HuH-7 (cell line): Measurements from ENCODE around the gene USP12.
"Not testable (repeated sequence)": the region's sequence is repeated elsewhere in the genome, so short reads cannot be mapped to it uniquely, and the experiment has no call there.

Experiments used
- DNase-seq: peaks from one replicate; pipeline ENCODE4 v3.0.0; 2011; ENCODE audit warnings: low spot score

Gene USP12

GRCh38 chr13:27149702-27150101 is 21.9 kb downstream of the USP12 start:
- no peak for DNase-seq

DNA sequence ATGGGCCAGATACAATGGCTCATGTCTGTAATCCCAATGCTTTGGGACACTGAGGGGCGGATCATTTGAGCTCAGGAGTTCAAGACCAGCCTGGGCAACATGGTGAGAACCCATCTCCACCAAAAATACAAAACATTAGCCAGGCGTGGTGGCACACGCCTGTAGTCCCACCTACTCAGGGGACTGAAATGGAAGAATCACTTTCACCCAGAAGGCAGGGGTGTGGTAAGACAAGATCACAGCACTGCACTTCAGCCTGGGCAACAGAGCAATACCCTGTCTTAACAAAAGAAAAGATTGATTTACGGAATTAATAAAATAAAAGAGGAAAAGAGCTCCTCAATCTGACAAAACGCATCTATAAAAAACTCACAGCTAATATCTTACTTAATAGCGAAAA is 22.7 kb downstream of the USP12 start:
- no peak for DNase-seq

DNA sequence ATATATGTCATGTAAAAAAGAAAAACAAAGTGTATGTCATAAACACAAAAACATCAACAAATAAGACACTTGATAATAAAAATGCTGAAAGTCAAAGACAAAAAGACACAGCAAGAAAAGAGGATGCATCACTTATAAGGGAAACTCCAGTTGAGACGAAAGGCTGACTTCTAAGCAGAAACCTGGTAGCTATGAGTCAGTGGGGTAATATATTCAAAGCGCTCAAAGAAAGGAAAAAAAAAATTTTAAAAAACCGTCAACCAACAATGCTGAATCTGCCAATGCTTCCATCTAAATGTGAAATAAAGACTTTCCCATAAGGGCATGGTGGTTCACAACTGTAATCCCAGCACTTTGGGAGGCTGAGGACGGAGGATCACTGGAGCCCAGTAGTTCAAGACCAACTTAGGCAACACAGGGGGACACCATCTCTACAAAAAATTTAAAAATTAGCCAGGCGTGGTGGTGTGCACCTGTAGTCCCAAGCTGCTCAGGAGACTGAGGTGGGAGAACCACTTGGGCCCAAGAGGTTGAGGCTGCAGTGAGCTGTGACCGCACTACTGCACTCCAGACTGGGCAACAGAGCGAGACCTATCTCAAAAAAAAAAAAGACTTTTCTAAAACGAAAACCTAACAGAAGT is 24.0 kb downstream of the USP12 start:
- DNase-seq: no peak

DNA sequence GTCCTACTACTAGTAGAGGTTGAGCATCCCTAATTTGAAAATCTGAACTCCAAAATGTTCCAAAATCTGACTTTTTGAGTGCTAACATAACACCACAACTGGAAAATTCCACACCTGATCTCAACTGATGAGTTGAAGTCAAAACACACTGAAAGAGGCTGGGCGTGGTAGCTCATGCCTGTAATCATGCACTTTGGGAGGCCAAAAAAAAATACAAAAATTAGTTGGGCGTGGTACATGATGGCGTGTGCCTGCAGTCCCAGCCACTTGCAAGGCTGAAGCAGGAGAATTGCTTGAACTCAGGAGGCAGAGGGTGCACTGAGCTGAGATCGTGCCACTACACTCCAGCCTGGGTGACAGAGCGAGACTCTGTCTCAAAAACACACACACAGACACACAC is 29.9 kb downstream of the USP12 start:
- DNase-seq: no peak

DNA sequence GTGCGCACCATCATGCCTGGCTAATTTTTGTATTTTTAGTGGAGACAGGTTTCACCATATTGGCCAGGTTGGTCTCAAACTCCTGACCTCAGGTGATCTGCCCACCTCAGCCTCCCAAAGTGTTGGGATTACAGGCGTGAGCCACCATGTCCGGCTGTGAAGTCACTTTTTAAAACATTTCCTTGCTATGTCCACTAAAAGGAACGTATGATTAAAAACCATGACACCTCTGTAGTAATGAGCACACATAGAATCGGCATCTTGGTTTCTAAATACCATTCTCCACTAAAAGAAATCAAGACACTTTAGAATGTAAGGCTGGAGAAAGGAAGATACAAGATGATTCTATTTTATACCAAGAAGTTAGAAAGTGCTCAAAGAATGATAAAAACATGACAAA is 30.5 kb downstream of the USP12 start:
- not testable (repeated sequence) for DNase-seq

GRCh38 chr13:27140060-27140459 is 31.6 kb downstream of the USP12 start:
- no peak for DNase-seq

GRCh38 chr13:27139565-27139964 is 32.0 kb downstream of the USP12 start:
- DNase-seq: no peak

GRCh38 chr13:27138457-27139093 is 33.0 kb downstream of the USP12 start:
- no peak for DNase-seq

DNA sequence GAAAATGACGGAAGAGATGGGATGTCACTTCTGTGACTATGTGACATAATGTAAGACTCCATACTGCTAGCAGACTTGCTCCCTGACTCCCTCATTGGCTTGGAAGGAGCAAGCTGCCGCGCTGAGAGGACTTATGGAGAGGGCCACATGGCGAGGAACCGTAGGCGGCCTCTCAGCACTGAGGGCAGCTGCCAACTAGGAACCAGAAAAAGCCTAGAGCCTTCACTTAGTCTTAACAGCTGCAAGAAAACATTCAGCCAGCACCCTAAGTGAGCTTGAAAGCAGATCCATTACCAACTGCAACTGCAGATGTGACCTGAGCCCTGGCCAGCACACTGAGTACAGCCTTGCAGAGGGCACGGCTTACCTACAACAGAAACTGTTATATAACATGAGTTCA is 33.9 kb downstream of the USP12 start:
- no peak for DNase-seq

DNA sequence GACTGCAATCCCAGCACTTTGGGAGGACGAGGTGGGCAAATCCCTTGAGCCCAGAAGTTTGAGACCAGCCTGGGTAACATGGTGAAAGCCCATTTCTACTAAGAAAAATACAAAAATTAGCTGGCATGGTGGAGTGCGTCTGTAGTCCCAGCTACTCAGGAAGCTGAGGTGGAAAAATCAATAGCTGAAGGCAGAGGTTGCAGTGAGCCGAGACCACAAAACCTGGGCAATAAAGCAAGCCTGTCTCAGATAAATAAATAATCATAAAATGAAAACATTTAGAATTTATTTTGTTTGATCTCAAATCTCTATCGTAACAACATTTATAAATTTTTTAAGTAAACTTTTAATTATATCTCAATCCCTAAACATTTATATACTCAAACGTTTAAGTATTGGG is 36.6 kb downstream of the USP12 start:
- DNase-seq: no peak

GRCh38 chr13:27133889-27134288 is 37.7 kb downstream of the USP12 start:
- DNase-seq: no peak

DNA sequence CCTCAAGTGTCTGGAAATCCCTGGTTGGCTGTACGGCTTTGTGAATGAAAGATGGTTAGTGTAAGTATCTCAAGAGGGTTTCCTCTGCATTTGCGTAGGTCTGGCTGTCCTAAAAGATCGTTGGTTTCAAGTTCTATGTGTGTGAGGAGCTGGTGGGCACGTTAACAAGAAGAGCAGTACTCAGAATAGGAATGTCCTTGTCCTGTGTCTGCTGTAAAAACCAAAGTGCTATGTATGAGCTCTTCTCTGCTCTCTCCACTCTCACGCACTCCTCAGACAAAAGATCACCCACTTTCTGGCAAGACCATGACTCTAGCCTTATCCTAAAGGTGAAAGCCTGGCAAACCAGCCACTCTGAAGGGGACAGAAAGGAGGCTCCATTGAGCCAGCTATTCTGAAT is 39.1 kb downstream of the USP12 start:
- DNase-seq: no peak

- no peak for DNase-seq
Observed at GRCh38 chr13:27131906-27132305, 39.7 kb downstream of the USP12 start.

DNA sequence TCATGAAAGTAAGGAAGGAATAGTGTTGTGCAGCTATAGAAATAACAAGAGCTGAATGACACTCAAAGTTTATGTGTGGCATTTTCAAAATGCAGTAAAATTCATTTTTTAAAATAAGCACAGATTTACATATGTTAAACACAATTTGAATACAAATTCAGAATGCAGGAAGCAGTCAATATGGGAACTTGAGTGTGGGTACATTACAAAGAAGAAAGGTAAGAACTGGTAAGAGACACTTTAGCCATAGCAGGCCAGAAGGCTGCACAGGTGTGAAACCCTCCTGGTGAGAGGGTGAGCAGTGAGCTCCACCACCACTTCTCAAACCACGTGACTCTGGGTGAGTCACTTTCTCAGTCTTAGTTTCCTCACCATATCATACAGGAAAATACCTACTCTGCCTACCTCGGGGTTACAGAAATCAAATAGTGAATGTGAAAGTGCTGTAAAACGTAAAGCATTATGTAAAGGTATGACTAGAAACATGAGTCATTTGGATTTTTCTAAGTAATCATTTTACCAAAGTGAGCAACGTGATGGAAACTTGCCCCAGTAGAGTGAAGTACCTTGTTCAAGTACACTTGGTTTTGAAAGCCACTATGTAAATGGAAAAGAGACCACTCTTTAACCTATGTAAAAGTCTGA is 40.5 kb downstream of the USP12 start:
- no peak for DNase-seq

- no peak for DNase-seq
Observed at GRCh38 chr13:27130223-27130978, 41.2 kb downstream of the USP12 start.

DNA sequence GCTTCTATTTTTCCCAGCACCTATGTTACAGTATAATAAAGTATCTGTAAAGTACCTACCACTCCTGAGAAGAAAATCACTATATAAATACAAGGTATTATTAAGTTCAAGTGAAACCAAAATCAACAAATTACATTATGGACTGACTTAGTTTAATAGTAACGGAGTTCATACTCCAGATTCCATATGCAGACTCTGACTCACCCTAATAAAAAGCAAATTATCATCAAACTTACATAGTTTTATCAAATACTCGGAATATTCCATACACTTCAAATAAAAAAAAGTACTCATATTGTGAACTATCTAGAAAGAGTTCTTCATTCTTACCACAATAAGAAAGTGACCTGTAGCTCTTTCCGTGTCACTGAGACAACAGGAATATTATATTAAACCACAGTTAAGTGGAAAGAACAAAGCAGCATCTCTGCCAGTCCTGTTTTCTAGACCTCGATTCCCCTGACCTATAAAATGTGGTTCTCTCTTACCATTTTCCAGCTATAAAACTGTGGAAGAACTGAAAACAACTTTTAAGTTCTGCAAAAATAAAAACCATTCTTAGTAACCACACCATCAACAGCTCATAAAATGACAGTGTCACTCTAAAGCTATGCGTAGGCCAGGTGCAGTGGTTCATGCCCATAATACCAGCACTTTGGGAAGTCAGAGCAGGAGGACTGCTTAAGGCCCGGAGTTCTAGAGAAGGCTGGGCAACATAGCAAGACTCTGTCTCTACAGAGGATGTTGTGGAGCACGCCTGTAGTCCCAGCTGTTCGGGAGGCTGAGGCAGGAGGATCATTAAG is 42.6 kb downstream of the USP12 start:
- no peak for DNase-seq

DNA sequence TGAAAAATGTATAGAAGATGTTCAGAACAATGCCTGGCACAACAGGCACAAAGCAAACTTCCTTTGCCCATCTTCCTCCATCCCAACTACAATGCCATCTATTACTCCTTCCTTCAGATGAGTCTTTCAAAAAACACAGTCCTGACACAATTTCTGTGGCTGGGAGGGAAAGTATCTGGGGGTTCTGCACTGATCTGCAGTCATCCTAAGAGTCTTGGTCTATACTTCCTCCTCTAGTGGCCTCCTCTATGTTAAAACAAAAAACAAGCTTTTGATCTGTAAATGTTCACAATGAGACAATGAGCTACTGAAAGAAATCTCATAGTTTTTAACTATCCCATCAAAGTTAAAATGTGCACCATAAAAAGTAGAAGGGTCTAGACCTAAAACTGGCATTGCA is 44.8 kb downstream of the USP12 start:
- no peak for DNase-seq

GRCh38 chr13:27125357-27126282 is 46.0 kb downstream of the USP12 start:
- no peak for DNase-seq

DNA sequence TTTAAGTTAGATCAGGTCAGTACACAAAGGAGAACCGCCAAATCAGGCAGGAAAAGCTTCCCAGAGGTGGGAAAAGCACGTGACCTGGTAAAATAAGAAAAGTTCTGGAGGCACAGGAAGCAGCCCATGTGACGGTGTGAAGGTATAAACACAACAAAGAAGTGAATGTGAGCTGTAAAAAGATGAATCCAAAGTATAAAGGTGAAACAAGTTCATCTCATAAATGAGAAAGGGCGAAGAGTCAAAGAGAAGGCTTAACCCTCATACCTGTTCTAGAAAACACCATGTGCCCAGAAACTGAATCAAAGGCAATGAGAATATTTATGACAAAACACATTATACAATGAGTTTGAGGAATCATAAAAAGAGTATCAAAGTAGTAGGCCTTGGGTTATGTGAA is 47.0 kb downstream of the USP12 start:
- no peak for DNase-seq

- not testable (repeated sequence) for DNase-seq
Observed at GRCh38 chr13:27123445-27123844, 48.2 kb downstream of the USP12 start.

GRCh38 chr13:27122036-27122435 is 49.6 kb downstream of the USP12 start:
- DNase-seq: no peak
